ENCODE results near the gene ID3.

ID3 gene, protein sequence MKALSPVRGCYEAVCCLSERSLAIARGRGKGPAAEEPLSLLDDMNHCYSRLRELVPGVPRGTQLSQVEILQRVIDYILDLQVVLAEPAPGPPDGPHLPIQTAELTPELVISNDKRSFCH

DNA sequence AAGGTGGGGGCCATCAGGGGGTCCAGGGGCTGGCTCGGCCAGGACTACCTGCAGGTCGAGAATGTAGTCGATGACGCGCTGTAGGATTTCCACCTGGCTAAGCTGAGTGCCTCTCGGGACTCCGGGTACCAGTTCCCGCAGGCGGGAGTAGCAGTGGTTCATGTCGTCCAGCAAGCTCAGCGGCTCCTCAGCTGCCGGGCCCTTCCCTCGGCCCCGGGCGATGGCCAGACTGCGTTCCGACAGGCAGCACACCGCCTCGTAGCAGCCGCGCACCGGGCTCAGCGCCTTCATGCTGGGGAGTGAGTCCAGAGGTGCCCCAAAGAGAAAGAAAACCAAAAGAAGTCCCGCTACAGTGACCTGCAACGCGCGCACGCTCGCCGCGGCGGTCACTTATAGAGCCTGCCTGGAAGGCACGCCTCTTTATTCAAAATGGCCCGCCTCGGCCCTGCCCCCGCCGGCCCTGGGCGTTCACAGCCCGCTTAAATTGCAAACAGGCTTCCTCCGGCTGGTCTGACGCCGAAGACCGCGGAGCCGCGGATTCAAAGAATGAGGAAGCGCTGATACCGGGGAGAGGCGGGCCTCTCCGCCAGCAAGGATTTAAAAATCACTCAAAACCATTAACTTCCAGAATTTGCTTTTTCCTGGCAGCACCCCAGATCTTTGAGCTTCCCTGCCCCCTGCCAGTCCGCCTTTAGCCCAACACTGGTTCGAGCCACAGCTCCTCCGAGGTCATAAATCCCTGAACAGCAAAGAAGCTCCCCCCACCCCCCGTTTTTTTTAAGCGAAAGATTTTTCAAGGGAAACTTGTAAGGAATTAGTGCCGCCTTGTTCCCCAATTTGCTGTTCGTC, at the start of gene ID3:
TSS of gene ID3 (minus strand) at position 366 of the 849 bp plus-strand sequence. CDS start at position 291, 75 bp downstream.
- peak within 1 kb of the TSS; percentile 93 to 95 for H3K27ac Mint-ChIP-seq
- peak within 1 kb of the TSS; percentile 95 to 97 for H3K4me3 Mint-ChIP-seq
- ATAC-seq (peak; percentile 72), DNase-seq (peak; percentile 90)
- peaks cover 78% of the 10 kb centered on the region for H3K4me1 Mint-ChIP-seq
- H3K27me3 Mint-ChIP-seq, result peaks cover 10% of the 10 kb centered on the region
- no peaks in the 10 kb centered on the region for H3K9me3 Mint-ChIP-seq

DNA sequence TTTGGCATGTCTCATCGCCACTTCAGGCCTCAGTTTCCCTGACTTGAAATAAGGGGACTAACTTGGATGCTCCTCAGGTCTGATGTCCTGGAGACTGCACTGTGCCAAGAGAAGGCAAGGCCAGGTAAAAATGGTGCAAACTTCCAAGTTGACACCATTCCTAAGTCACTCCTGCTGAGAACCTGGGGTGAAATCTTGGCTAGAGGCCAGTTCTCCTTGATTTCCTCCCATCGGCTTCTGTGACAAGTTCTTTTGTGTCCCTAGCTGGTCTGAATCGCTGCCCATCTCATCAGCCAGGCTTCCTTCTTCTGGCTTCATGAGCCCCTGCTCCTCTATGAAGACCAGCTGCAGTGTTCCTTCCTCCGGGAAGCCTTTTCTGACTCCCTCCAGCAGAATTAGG, 48.6 kb upstream of the ID3 start:
- H3K9me3 Mint-ChIP-seq, result no peaks in the 10 kb centered on the region
- H3K27me3 Mint-ChIP-seq, result no peaks in the 10 kb centered on the region
- H3K4me1 Mint-ChIP-seq, result peaks cover 66% of the 10 kb centered on the region
- no peak for ATAC-seq
- H3K4me3 Mint-ChIP-seq, result no peak overlapping the region
- peak overlapping the region in 1 of 2 donors; percentile 8 for H3K27ac Mint-ChIP-seq
- no peak for DNase-seq

DNA sequence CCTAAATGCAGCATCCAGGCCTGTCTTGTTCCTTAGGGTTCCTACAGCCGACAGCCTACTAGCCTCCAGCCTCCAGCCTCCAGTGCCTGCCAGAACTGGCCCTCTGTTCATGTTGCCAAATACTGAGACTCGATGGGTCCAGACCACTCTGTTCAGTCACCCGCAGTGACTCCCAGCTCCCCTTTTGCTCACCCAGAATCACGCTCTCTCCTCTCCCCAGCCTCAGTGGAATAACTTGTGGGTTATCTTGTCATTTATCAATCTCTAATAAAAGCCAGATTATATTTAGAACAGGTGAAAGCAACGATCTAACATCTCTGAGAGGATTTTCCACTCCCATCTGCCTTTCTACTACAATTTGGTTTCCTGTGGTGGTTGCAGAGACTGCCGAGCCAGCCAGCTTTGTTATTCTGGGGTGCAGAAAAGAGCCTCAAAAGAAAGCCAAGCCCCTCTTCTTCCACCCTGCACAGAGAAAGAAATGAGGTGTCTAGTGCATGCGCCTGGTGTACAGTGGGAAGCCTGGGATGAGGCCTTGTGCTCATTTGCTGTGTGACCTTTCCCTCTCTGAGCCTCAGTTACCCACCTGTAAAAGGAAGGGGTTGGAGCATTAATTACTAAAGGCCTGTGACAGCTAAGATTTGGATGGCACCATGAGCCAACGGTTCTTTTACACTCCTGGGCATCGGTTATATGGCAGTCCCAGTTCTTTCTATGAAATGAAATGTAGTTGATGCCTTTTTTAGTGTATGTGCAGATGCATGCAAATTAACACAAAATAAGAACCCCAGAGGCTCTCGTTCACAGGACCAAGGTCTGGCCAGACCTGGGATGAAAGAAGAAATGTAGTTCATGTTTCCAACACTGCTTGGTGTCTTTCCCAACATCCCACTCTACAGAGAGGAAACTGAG, 42.9 kb upstream of the ID3 start:
- no peak for ATAC-seq
- H3K4me1 Mint-ChIP-seq, result peaks cover 86% of the 10 kb centered on the region
- no peak for DNase-seq
- no peaks in the 10 kb centered on the region for H3K27me3 Mint-ChIP-seq
- H3K4me3 Mint-ChIP-seq, result peak overlapping the region; percentile 49 to 74
- peak overlapping the region; percentile 87 to 95 for H3K27ac Mint-ChIP-seq
- H3K9me3 Mint-ChIP-seq, result no peaks in the 10 kb centered on the region

DNA sequence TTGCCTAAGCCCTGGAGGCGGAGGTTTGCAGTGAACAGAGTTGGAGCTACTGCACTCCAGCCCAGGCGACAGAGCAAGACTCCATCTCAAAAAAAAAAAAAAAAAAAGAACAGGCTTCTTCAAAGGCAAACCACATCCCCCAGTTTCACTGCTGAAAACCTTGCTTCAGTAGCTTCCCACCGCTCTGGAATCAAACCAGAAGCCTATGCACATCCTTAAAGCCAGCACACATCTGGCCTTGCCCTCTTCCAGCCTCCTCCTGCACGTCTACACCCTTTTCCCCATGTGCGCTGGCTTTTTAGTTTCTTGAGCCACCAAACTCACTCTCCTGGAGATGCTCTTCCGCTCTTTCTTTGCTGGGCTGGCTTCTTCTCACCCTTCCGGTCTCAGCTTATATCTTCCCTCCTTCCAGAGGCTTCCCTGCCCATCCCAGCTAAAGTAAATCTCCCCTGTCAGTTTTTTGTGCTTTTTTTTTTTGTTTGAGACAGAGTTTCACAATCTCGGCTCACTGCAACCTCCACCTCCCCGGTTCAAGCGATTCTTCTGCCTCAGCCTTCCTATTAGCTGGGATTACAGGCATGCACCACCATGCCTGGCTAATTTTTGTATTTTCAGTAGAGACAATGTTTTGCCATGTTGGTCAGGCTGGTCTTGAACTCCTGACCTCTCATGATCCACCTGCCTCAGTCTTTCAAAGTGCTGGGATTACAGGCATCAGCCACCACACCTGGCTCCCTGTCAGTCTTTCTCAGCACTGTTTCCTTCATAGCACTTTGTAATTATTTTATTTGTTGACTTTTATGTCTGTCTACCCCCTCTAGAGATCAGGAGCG, 42.0 kb upstream of the ID3 start:
- Mint-ChIP-seq H3K27ac (peak overlapping the region; percentile 89 to 95), H3K27me3 (no peaks in the 10 kb centered on the region), H3K4me3 (peak overlapping the region; percentile 49 to 74), H3K4me1 (peaks cover 86% of the 10 kb centered on the region), H3K9me3 (no peaks in the 10 kb centered on the region)
- peak; percentile 29 for ATAC-seq
- no peak for DNase-seq

DNA sequence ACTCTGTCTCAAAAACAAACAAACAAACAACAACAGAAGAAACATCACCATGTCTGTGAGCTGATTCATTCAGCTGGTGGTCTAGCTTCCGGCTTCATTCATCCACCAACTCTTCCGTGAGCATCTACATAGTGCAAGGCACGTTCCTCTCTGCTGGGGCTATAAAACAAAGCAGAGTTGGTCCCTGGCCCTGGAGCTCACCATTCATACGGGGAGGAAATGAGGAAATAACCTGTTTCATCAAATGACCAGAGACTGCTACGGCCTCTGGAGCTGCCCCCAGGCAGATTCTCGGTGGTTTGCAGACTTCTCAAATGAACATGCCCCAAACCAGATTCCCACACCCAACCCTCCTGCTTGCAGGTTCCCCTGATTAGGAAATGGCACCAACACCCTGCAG, 41.0 kb upstream of the ID3 start:
- DNase-seq, result peak in 1 of 2 donors; percentile 41
- H3K27me3 Mint-ChIP-seq, result no peaks in the 10 kb centered on the region
- peaks cover 93% of the 10 kb centered on the region for H3K4me1 Mint-ChIP-seq
- peak; percentile 82 for ATAC-seq
- H3K27ac Mint-ChIP-seq, result peak overlapping the region; percentile 54 to 89
- H3K4me3 Mint-ChIP-seq, result peak overlapping the region; percentile 49 to 74
- H3K9me3 Mint-ChIP-seq, result no peaks in the 10 kb centered on the region

DNA sequence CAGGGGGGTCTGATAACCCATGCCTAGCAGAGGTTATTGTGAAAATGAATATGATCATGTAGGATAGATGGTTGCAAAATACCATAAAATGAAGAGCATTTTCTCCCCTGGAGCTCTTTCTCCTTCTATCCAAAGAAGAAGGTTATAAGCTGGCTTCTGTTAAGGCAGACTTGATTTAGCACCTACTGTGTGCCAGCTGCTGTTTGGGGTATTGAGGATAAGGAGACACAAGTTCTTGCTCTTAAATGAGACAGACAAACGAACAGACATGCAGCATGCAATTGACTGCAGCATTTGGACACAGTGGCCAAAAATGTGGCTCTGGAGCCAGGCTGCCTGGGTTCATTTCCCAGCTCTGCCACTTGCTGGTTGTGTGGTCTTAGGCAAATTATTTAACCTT, 39.8 kb upstream of the ID3 start:
- ATAC-seq (no peak), DNase-seq (no peak)
- Mint-ChIP-seq H3K9me3 (no peaks in the 10 kb centered on the region), H3K27ac (no peak overlapping the region), H3K4me3 (peak overlapping the region; percentile 10 to 45), H3K27me3 (no peaks in the 10 kb centered on the region), H3K4me1 (peaks cover 97% of the 10 kb centered on the region)

DNA sequence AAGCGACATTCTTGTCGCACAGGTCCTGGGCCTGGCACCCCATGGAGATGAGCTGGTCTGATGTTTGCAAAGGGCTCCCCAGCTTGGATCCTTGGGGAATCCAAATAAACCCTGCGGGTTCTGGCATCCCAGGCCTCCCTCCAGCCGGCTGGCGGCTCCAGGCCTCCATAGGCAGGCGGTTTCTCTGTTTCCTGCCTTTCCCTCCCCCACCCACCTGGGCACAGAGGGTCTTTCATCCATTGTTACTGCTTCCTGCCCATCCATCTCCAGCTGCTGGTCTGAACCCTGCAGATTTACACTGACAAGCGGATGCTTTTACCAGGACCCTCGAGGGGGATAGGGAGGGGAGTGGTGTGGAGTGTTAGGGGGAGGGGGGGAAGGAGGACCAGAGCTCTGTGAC, 39.1 kb upstream of the ID3 start:
- Mint-ChIP-seq H3K27ac (no peak overlapping the region), H3K9me3 (no peaks in the 10 kb centered on the region), H3K4me3 (no peak overlapping the region), H3K4me1 (peaks cover 97% of the 10 kb centered on the region), H3K27me3 (no peaks in the 10 kb centered on the region)
- no peak for ATAC-seq
- DNase-seq, result no peak

DNA sequence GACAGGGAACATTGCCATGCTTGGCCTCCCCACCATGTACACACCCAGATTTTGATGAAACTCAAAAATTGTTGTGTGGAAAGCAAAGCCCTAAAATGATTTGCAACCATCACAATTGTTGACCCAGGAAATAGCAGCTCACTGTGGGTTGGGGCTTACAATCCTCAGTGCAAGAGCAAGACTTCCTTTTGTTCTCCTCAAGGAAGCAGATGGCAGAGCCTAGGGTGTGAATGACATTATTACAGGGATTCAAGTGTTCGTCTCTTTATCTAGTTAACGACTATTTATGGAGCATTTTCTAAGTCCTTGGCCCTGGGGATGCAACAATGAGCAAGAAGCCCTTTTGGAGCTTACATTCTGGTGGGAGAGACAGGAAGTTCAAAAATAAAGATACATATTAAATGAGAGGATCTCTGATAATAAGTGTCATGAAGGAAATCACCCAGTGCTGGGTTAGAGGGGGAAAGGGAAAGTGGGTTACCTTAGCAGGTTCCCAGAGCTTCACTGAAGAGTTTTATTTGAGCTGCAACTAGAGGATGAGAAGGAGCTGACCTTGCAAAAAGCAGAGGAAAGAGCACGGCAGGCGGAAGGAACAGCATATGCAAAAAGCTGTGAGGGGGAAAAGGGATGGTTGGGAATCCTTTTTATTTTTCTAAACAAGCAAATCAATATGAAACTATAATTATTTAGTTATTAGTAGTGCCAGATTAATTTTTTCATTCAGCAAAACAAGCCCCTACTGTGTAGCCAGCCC, 38.5 kb upstream of the ID3 start:
- peaks cover 97% of the 10 kb centered on the region for H3K4me1 Mint-ChIP-seq
- peak overlapping the region; percentile 3 to 22 for H3K4me3 Mint-ChIP-seq
- no peaks in the 10 kb centered on the region for H3K27me3 Mint-ChIP-seq
- H3K9me3 Mint-ChIP-seq, result no peaks in the 10 kb centered on the region
- H3K27ac Mint-ChIP-seq, result peak overlapping the region in 1 of 2 donors; percentile 67
- DNase-seq (no peak), ATAC-seq (no peak)

DNA sequence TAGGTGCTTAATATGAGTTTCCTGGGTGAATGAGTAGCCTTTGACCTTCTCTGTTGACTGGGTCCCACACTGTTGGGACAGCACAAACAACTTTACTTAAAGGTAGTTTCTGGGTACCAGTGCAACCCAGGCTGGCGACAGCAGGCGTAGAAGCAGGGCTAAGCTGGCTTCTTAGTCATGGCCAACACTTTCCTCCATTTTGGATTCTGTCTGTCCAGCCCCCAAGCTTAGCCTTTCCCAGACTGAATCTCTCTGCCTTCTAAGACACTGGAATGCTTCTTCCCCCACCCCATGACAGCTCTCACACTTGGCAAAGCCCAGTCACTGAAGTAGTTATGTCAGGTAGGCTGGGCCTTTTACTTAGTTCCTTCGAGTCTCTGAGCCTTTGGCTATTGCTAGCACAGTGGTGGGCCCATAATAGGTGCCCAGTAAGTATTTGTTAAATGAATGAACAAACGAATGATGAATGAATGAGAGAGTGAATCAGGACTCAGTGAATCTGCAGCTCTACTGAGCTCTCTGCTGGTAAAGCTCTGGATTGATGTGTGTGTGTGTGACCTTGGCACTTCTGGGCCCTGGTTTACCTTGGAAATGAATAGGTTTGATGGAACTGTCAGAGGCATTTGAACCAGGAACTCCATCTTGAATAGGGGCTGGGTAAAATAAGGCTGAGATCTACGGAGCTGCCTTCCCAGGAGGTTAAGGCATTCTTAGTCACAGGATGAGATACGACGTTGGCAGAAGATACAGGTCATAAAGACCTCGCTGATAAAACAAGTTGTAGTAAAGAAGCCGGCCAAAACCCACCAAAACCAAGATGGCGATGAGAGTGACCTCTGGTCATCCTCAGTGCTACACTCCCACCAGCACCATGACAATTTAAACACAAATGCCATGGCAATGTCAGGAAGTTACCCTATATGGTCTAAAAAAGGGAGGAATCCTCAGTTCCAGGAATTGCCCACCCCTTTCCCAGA, 37.4 kb upstream of the ID3 start:
- DNase-seq (no peak), ATAC-seq (no peak)
- H3K9me3 Mint-ChIP-seq, result no peaks in the 10 kb centered on the region
- H3K27ac Mint-ChIP-seq, result peak overlapping the region in 1 of 2 donors; percentile 36
- H3K4me1 Mint-ChIP-seq, result peaks cover 97% of the 10 kb centered on the region
- H3K4me3 Mint-ChIP-seq, result no peak overlapping the region
- no peaks in the 10 kb centered on the region for H3K27me3 Mint-ChIP-seq

DNA sequence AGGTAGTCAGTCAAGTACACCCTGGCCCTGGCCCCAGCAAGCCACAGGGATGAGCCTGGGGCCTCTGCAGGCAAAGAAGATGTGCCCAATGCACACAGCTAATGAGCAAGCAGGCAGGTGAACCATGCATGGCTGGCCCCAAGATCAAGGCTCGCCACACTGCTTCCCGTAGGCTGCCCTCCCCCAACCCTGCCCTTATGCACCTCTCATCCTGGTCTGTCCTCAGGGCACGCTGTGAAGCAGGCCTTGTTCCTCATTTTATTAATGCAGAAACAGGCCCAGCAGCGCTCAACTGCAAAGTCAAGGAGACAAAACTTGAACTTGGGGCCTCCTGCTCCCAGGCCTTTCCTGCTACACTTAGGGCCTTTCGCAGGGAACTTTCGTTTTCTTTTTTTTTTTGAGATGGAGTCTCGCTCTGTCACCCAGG, 35.6 kb upstream of the ID3 start:
- H3K27me3 Mint-ChIP-seq, result no peaks in the 10 kb centered on the region
- ATAC-seq, result no peak
- no peak for DNase-seq
- peak overlapping the region in 1 of 2 donors; percentile 67 for H3K4me3 Mint-ChIP-seq
- peaks cover 97% of the 10 kb centered on the region for H3K4me1 Mint-ChIP-seq
- peak overlapping the region; percentile 42 to 74 for H3K27ac Mint-ChIP-seq
- no peaks in the 10 kb centered on the region for H3K9me3 Mint-ChIP-seq

DNA sequence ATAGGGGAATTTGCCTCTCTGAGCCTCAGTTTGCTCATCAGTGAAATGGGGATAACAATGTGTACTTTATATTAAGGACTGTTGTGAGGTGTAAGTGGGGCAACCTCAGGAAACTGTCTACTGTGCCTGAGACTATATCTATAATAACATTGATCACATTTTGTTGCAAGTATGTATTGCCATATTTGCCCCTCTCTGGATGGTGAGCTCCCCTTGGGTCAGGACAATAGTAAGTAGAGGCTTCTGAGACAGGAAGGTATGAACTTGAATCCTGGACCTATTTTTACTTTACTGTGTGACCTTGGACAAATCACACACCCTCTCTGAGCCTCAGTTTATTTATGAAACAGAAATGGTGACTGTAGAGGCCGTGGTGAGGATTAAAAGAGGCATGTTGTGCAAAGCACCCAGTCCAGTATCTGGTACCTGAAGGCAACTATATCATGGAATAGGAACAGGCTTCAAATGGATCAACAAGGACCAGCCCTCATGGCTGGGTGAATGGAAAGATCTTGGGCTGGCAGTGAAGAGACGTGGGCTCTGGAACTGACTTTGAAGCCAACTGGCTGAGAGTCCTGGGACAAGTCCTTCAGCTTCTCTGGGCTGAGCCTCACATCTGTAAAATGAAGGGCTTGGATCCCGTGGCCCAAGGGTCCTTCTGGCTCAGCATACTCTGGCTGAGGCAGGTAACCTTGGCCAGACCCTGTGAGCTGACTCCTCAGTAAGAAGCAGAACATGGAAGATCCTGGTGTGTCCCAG, 35.0 kb upstream of the ID3 start:
- peak overlapping the region in 1 of 2 donors; percentile 67 for H3K4me3 Mint-ChIP-seq
- ATAC-seq (no peak), DNase-seq (no peak)
- H3K4me1 Mint-ChIP-seq, result peaks cover 97% of the 10 kb centered on the region
- no peaks in the 10 kb centered on the region for H3K9me3 Mint-ChIP-seq
- peak overlapping the region in 1 of 2 donors; percentile 74 for H3K27ac Mint-ChIP-seq
- H3K27me3 Mint-ChIP-seq, result no peaks in the 10 kb centered on the region

DNA sequence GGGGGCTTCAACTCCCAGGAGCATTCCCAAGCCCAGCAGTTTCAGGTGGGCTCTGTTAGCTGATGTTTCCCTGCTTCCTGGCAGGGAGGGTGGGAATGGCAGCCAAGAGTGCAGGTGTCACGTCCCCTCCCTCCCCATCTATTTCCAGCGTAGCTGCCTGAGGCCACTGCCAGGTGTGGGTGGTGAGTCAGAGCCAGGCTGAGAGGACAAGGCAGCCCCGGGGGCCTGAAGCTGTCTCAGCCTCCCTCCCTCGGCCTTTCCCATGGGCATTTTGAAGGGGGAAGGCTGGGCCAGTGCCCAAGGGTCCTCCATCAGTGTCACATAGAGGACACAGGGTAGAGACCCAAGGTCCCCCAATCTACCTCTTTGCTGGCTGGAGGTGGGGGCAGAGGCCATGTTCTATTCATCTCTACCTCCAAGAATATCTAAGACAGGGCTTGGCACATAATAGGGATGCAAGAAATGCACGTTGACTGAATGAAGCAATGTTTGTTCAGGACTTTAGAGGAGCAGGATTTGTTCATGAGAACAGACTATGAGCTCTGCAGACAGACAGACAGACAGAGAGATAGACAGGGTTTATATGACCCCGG, 34.4 kb upstream of the ID3 start:
- no peaks in the 10 kb centered on the region for H3K9me3 Mint-ChIP-seq
- no peak for DNase-seq
- H3K27ac Mint-ChIP-seq, result no peak overlapping the region
- H3K27me3 Mint-ChIP-seq, result no peaks in the 10 kb centered on the region
- no peak for ATAC-seq
- H3K4me3 Mint-ChIP-seq, result no peak overlapping the region
- H3K4me1 Mint-ChIP-seq, result peaks cover 97% of the 10 kb centered on the region
